Fibroblast of peridontal ligament (primary cell): ENCODE data around the gene ZNF383.
"Not testable (repeated sequence)": the region's sequence is repeated elsewhere in the genome, so short reads cannot be mapped to it uniquely, and the experiment has no call there.

ENCODE experiments used
- DNase-seq: peaks from one replicate; pipeline ENCODE4 v3.0.0-alpha.2; 2010; ENCODE audit errors: extremely low read depth

Gene ZNF383

DNA sequence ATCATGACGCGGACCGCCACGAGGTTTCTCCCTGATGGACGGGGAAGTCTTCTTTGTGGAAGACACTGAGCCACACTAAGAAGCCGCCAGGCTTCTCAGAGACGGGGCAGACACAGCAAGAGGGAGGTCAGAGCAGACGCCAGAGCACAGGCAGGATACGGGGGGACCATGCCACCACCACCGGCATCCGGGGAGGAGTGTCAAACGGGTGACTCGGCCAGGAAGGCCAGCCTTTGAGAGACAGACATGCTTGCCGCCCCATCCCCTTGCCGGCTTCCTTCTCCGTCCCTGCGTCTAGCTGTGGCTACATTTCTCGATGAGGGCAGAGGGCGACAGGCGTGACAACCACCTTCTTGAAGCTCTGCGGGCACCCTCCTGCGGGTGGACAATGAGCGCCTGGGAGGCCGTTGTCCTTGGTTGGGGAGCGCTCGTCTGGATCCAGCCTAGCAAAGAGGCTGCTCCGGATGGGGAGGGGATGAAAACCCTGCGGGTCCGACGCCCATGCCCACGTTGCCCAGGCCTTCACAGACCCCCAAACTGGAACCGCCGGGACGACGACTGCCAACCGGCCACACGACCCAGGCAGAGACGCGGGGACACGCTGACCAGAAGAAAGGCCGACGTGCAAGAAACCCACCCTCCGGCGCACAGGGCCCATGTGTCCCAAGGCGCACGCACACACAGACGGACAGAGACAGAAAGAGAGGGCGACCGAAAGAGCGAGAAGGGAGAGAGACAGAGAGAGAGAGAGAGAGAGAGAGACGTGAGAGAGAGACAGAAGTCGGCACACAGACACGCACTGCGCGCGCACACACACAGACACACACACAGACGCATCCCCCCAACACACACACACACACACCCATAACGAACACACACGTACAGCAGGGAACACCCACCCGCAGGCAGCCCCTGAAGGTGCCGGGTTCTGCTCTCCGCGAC lies 75.3 kb downstream of the ZNF383 start:
- DNase-seq, result not testable (repeated sequence)

DNA sequence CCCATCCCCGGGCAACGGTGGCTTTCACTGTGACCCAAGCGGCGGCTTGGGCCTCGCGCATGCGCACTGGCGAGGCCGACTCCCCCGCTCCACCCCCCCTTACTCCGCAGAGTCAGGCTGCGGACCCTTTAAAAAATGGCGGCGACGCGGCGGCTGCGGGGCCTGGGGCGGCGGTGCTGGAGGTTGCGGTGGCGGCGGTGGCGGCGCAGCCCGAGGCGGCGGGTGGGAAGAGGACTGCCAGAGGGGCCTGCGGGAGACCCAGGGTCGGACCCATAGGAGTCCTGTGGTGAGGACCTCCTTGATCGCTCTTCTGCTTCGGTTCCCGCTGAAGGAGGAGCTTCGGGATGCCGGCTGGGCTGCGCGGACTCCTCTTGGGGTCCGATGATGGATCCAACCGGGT lies 76.2 kb downstream of the ZNF383 start:
- not testable (repeated sequence) for DNase-seq
